PC-3 (cell line): Measurements from ENCODE around the gene GPHA2.

ENCODE experiments used
- CTCF ChIP-seq: fragments of 300-600 bp; sonication (generic); conservative IDR thresholded peaks from 2 replicates; pipeline ENCODE4 v1.5.1; 2017; ENCODE audit warnings: antibody characterized with exemption, low read depth, mild to moderate bottlenecking, low read length
- EZH2 ChIP-seq: fragments of 300-600 bp; sonication (generic); IDR thresholded peaks from one replicate; pipeline ENCODE4 v1.6.1; 2017; ENCODE audit warnings: antibody characterized with exemption, mild to moderate bottlenecking, low read length; ENCODE audit not compliant: unreplicated experiment
- EZH2phosphoT487 ChIP-seq: fragments of 300-600 bp; sonication (generic); IDR thresholded peaks from 2 replicates; pipeline ENCODE4 v1.6.1; 2018; ENCODE audit warnings: mild to moderate bottlenecking, antibody characterized with exemption, low read length, borderline replicate concordance

DNA sequence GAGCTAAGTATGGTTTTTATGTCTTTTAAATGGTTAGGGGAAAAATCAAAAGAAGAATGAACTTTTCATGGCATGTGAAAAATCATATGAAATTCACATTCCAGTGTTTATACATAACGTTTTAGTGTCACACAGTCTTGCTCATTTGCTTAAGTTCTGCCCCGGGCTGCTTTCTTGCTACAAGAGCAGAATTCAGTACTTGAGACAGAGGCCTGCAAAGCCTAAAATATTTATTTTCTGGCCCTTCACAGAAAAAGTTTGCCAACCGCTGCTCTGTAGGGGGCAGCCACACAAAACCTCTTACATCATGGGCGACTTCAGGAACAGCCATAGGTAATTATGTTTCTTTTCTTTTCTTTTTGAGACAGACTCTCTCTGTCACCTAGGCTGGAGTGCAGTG lies 17.7 kb downstream of the GPHA2 start:
- TF ChIP-seq CTCF (peak; percentile 60), EZH2 (no peak), EZH2phosphoT487 (no peak)
